NCI-H1436 treated with DMSO at 0.1 percent for 48 hours (cell line): ENCODE results near the gene PLEKHH1.

Experiments
- DNase-seq: peaks from one replicate; lab custom pipeline; 2025; lab: John Stamatoyannopoulos, UW

The PLEKHH1 gene

DNA sequence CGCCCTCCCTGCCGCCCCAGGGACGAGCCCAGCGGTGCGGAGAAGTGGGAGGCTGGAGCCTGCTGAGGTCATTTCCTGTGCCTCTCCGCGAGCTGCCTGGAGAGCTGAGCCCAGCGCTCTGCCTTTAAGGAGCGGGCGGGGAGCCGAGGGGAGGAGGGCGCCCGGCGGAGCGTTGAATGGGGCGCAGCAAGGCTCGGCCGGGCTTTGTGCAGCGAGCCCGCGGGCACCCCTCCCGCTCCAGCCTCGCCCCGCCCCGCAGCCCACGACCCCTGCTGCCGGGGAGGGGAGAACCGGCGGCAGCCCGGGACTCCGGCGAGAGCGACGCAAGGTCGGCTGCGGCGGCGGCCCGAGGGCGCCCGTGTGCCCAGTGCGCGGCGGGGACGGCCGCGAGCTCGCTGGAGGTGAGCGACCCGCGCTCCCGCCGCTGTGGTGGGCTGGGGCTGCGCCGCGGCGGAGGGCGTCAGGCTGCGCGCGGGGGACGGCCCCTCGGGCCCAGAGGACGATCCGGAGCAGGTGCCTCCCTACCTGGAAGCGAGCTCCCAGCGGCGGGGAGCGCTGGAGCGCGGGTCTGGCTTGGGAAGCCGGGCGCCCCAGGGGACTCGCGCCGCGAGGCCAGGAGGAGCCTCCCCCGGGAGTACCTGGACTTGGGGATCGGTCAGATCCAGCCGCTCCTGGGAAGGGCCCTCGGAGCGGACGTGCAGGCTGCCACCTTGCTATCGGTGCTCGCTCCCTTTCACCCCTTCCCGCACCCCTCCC is at the start of gene PLEKHH1:
Gene PLEKHH1, plus strand, starts transcription at position 293 of the 756 bp plus-strand sequence. CDS start 8,578 bp downstream, outside the sequence.
- no peak for DNase-seq

DNA sequence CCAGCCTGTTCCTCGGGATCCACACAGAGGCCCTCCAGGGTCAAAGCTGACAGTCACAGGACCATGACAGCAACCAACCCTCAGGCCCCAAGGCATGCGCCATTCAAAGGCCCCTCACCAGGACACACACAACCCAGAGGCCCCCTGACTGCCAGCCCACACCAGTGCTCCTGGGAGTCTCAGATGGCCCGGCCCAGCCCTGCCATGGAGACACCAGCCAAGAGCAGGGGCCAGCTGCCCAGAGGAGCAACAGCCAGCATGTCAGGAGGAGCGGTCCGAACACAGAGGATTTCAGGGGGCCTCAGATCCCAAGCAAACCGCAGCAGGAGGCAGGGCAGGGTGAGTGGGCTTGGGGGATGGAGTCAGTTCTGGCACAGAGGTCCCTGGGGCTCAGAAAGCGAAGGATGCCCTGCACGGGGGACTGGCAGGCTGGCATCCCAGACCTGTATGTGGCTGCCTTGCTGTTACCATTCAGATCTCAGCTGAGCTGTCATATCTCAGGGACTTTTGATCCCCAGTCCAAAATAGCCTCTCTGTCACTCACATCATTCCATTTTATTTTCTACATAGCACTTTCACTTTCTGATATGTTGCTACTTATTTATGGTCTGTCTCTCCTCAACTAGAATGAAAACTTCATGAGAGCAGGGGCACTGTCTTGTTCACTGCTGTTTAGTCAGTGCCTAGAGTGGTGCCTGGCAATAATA is 49.4 kb upstream of the PLEKHH1 start:
- DNase-seq: no peak

DNA sequence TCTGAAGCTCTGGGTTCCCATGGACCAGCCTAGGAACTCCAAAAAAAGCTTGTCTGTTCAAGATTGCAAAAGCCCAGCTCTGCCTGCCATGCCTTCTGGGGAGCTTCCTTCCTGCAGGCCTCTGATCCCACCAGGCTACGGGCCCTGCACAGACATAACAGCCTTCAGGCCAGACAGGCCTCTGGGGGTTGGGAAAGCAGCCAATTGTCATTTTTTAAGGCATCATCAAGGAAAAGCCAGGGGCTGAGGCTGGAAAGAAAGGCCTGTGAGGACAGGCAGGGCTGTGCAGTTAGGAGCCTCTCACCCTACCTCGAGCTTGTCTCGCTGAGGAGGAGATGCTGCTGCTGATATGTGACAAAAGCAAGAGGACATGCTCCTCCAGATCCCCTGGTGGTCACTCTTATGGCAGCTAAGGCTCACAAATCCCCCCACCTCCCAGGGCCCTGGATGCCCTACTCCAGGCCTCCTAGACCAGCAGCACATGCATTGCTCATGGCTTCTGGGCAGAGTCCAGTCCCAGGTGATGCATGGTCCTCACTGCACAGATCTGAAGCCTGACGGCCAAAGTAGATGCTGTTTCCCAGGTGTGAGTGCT is 47.5 kb upstream of the PLEKHH1 start:
- DNase-seq: no peak

DNA sequence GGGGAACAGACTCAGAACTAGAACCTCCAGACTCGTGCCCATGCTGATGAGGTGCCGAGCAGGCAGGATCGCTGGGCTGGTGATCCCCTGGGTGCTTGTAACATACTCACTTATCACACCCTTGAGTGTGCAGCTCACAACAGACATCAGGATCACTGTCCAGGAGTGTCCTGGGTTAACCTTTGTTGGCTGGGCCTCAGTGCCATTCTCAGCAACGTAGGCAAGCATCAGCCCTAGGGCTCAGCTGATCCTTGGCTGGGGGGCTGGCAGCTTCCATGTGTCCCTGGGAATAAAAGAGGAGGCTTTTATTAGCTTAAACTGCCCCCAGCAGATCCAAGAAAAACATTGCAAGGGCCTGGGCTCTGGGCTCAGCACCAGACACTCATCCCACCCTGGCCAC is 46.2 kb upstream of the PLEKHH1 start:
- no peak for DNase-seq

DNA sequence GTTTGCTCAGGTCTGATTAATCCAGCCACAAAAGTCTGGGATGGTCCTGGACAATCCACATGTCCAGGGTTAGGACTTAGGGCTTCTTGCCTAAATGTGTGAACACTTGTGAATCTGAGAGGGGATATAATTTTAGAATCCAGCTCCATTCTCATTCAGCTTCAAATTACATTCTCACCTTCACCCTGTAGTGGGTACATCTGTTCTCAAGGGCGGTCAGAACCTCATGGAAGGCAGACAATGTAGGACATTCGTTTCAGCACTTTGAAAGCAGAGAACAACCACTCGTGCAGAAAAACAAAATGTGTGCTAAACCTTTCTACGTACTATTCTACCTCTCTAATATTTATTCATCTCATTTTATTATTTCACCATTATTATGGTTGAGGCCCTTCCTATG is 45.8 kb upstream of the PLEKHH1 start:
- no peak for DNase-seq

DNA sequence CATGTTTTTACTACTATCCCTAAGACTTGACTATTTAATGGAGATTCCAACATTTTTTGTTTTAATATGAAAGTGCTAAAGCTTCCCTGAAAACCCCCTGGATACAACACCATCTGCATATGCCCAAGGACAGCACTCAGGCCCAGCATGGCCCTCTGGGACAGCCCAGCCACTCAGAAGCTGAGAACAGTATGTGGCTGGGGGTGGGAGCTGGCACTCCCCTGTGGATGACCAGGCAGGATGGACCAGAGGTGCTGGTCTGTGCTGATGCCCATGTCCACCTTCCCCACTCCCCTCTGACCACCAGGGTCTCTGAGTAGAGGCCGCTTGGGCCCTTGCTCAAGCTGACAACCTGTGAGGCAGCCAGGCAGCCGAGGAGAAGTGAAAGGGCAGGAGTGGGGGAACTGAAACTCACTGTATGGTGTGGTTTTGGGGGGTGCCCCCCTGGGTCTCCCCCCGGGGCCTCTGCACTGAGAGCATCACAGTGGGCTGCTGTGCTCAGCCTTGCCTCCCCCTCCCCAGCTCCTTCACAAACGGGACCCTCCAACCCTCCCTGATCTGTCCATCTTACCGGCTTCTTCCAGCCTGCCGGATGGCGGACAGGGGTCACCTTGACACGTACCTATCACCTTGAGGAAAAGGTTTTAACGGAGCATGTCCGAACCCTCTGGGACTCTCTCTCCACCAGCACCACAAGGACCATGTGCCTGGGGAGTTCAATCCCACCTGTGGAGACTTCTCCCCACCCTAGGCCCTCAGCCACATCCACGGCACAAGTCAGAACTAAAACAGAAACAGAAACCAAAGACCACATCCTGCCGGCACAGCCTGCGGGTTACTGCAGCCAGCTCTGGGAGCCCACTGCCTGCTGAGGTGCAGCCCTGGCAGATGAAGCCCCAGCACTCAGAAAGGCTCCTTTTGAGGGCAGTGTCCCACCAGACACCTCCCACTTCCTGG is 44.9 kb upstream of the PLEKHH1 start, which contains the start of gene TMEM229B:
Gene TMEM229B, minus strand, starts transcription at position 785 of the 957 bp plus-strand sequence. CDS start 14,798 bp downstream, outside the sequence.
- no peak for DNase-seq

DNA sequence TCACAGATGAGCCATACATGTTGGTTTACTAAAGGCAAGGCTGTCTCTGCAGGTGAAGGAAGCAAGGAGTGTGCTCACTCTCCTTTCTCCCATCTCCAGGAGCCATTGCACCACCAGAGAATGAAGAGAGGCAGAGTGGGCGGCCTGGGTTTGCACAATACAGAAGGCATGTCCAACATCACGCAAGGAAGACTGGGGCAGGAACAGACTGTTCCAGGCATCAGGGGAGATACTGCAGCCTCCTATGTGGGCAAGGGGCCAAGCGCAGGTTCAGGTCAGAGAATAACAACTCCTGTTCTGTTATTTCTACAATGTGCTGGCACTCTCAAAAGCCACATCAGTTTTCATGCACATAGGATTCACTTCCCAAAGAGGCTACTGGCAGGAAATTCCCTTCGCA is 42.9 kb upstream of the PLEKHH1 start:
- DNase-seq: no peak

DNA sequence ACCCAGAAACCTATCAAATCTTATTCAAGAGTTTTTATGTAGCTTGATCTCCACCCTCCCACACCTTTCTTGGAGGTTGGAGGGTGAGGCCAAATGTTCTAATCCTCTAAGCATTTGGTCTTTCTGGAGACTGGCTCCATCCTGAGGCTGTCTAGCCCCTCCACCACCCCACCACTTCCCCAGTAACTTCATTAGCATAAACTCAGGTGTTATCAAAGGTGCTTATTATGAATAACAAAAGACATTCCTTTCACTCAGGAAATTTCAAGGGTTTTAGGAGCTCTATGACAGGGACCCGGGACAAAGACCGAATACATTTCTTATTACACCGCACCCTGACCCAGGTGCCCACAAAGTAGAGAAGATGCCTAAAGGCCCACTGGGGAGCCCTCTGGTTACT is 41.8 kb upstream of the PLEKHH1 start:
- DNase-seq: no peak

DNA sequence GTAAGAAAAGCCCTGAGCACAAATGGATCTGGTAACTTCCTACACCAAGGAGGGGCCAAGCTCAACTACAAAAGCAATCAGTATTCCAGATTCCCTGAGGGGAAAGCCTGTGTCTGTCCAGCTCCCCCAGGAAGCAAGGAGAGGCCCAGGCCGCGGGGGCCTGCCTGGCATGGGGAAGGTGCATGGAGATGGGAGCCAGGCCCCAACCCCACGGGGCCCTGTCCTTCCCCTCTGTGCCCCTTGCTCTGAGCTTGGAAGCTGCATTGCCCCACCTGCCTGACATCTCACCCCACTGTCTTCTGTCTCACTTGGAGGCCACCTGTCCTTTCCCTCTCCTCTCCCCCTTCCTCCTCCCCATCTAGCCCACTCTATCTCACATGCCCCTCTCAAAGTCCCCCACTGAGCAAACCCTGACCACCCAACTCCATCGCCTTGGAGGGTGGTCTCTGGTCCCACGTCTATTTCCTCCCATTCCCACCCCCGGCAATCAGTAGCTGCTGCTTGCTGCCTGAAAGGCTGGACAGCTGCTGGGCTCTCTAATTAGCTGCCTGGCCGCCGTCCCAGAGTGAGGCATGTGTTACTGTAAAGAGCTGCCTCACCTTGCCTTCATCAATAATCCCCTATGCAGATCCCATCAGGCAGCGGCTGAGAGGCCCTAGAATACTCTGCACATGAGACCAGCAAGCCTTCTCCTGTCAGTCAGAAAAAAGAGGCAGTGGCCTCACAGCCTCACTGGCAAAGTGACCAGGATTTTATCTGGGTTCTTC is 41.2 kb upstream of the PLEKHH1 start:
- DNase-seq: no peak

DNA sequence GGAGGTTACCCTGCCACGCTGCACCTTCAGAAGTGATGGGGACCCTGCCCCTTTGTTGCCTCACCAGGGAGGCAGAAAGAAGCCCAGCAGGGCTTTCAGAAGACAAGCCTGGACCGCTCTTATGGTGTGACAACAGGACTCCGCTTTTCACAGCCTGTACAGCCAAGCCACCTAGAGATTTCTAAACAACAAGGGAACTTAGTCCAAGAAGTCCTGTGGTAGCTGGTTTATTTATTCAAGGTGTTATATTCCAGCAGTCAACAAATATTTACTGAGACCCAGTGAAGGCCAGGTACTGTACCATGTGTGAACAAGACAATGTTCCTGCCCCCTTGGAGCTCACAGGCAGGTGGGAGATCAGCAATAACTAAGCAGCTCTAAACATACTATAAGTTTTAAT is 40.6 kb upstream of the PLEKHH1 start:
- DNase-seq: no peak

DNA sequence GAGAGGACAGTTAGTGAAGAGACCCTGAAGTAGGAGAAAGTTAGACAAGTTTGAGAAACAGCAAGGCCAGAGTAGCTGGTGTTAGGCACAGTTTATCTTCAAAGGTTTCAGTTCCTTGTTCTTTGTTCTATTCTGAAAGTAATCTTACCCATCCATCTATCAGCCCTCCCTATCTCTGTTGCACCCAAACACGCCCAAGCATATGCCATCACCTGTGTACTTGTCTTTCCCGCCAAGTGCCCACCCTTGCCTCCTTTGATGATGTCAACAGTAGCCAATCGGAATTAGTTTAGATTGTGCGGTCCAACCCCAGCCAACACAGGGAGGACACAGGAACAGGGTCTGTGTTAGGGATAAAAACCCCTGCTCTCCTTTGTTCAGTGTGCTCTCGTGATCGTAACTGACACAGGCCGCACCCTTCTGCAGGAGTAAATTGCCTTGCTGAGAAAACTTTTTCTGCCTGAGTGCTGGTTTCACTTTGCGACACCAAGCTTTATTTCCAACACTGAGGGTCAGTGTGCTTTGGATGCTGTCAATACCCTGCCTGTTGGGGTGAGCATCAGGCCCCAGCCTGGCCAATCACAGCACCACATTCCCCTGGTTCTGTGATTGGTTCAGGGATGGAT is 39.9 kb upstream of the PLEKHH1 start:
- no peak for DNase-seq

DNA sequence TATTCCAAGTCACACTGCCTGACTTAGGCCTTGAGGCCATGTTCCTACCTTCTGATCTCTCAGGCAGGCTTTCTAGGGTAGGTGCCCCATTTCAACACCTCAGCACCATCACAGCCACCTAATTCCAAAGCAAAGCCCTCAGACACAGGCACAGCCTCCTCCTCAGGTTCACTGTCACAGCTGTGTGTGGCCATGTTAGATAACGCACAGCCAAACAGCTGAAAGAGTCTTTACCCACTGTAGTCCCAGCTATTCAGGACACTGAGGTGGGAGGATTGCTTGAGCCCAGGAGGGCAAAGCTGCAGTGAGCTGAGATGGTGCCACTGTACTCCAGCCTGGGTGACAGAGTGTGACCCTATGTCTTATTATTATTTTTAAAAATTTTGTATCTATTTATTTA is 37.3 kb upstream of the PLEKHH1 start:
- no peak for DNase-seq

DNA sequence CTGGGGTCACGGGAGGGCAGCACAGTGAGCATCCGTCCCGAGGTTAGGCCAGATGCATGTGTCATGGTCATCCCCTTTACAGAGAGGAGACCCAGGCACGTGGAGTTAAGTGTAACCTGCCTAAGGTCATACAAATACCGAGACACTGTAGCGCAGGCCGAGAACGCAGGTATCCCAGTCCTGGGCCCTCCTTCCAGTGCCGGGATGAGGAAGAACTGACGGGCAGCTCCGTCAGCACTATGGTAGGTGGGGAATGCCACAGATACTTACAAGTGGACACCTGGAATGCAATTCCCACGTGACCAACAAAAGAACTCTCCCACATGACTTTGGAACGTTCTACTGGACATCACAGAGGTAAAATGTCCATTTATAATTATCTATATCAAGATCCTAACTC is 35.9 kb upstream of the PLEKHH1 start:
- DNase-seq: no peak

DNA sequence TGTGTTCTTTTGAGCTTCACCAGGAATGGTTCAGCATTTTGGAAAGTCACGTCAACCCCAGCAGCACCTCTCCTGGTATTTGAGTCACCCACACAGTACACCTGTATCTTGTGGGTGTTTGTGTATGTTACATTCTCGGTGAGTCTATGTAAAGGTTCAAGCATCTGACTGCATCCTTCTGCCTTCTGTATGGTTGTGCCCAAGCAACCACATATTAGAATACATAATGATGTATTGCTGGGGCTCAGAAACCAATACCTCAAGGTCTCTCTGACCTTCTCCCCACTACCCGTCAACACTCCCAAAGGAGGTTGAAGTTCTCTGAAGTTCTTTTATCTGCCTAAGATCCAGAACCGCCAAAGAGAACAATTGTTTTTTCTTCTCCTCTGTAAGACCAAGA is 35.4 kb upstream of the PLEKHH1 start:
- no peak for DNase-seq

DNA sequence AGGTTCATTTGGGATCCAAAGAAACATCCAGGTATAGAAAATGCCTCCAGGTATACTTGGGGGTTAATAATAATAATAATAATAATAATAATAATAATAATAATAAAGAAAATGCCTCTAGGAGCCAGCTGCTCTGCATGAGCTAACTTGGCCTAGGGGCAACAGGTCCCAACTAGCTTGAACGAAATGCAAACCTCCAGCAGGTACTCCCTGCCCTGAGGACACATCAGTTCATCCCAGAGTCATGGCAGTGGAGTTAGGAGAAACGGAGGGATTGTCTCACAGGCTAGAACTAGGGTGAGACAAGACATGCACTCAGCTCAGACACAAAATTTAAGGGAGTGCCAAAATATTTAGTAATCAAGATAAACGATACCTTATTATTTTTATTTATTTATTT is 32.1 kb upstream of the PLEKHH1 start:
- DNase-seq: no peak

DNA sequence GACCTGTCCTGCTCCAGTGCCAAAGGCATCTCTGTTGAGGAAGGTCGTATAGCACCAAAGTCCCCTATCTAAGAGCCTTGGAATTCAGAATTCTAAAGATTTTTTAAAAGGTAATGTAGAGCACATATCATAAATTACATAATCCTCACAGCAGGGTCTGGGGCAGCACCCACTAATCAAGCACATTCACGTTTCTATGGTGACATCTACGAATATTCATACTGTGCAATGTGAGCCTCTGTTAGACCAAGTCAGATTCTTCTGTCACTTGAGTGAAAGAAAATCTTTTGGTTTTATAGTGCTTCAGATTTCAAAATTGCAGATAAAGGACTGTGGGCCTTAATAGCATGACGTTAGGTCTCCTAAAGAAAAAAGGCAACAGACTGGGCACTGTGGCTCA is 31.4 kb upstream of the PLEKHH1 start:
- DNase-seq: no peak

DNA sequence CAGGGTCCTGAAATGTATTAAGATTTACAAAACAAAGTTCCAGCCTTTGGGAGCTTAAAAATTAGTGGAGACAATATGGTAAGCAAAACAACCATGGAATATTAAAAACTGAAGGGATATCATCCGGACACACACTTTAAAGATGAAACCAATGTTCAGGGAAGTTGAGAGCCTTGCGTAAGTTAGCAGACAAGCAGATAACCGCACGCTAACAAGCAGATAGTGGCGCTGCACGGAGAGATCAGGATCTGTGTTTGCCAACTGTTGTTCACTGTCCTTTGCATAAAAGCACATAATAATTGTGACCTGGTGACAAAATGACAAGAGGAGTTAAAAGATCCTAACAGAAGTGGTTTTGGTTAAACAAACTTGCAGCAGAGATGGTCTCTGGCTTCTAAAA is 30.2 kb upstream of the PLEKHH1 start:
- no peak for DNase-seq

DNA sequence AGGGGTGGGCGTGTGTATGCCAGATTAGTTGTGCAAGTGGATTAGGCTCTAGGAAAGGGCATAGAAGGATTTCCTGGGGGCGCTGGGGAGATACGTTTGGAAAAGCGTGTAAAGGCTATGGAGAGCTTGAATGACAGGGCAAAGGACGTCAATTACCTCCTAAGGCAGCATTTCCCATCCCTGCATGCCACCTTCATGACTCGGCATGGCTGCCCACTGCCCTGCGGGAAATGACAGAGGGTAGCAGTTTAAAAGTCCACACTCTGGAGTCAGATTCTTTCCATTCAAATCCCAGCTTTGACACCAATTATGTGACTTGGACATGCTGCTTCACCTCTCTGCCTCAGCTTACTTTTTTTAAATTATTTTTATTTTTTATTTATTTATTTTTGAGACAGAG is 29.8 kb upstream of the PLEKHH1 start:
- DNase-seq: no peak

DNA sequence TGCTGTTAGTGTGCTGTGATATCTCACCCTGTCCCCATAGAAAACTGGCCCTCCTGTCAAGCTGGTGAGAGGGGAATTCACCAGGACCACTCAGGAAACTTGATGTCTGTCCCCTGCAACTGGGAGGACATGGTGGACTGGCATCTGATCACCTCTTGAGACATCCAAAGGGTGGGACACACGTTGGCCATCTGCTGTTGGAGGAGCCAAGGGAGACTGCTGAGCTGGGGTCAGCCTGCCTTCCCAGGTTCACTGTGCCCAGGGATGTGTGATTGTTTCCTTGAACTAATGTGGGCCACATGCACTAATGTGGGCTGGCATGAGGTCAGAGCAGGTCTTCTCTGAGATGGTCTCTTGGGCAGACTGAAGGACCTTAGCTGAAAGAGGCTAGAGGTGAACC is 27.8 kb upstream of the PLEKHH1 start:
- no peak for DNase-seq

DNA sequence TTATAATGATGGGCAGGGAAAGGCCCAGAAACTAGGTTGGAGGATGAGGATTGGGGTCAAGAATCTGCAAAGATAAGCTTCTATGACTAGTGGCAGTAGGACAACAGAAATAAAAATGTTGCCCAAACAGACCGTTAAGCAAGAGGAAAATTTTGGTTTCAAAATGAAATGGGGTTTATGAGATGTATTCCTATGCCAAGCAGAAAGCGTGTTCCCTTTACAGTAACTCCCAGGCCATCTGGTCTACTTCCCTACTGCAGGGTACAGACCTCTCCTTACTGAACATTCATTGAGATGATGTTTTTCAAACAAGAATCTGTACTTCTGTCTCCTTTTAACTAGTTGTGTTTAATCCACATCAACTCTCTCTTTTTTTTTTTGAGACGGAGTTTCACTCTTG is 24.1 kb upstream of the PLEKHH1 start:
- DNase-seq: no peak

DNA sequence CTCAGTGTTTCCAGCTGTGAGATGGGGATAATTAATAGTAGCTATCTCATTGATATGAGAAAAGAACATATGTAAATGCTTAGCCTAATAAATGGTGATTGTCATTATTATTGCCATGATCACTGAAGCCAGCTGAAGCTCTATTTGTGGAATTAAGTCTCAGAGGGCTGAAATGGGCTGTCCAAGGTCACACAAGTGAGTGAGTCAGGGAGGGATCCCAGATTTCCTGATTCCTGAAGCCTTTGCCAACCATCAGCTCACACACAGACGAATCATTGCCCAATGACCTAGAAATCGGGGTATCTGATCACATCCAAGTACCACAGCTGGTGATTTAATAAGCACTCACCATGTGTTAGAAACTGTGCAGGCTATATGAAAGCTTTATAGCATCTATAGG is 23.0 kb upstream of the PLEKHH1 start:
- no peak for DNase-seq
